NB4 (cell line): Measurements from ENCODE around the gene DTNB.

Source experiments
- DNase-seq: peaks from one replicate; pipeline ENCODE4 v3.0.0; 2010; ENCODE audit warnings: low read depth
- H3K4me3 ChIP-seq: one replicate; pipeline ENCODE4 v1.5.1; 2011; ENCODE audit warnings: mild to moderate bottlenecking, low read depth, low read length, moderate library complexity
- MYC ChIP-seq: IDR thresholded peaks from 2 replicates; pipeline ENCODE4 v1.6.1; 2011; ENCODE audit warnings: low read depth, low read length
- POLR2A ChIP-seq: IDR thresholded peaks from 2 replicates; pipeline ENCODE4 v1.6.1; 2011; ENCODE audit warnings: mild to moderate bottlenecking; ENCODE audit not compliant: insufficient read length; ENCODE audit errors: extremely low read depth
- TF ChIP-seq, protein P1 (sequence below): IDR thresholded peaks from 2 replicates; pipeline ENCODE4 v1.6.1; 2011; ENCODE audit warnings: low read depth, low read length
- TF ChIP-seq, protein P2 (sequence below): IDR thresholded peaks from one replicate; pipeline ENCODE4 v1.5.1; 2012; ENCODE audit warnings: low read depth, low read length

DTNB gene

GRCh38 chr2:25374827-25375226 is 298.6 kb downstream of the DTNB start:
- TF ChIP-seq, protein P1, sequence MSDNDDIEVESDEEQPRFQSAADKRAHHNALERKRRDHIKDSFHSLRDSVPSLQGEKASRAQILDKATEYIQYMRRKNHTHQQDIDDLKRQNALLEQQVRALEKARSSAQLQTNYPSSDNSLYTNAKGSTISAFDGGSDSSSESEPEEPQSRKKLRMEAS, result no peak
- TF ChIP-seq, protein P2, sequence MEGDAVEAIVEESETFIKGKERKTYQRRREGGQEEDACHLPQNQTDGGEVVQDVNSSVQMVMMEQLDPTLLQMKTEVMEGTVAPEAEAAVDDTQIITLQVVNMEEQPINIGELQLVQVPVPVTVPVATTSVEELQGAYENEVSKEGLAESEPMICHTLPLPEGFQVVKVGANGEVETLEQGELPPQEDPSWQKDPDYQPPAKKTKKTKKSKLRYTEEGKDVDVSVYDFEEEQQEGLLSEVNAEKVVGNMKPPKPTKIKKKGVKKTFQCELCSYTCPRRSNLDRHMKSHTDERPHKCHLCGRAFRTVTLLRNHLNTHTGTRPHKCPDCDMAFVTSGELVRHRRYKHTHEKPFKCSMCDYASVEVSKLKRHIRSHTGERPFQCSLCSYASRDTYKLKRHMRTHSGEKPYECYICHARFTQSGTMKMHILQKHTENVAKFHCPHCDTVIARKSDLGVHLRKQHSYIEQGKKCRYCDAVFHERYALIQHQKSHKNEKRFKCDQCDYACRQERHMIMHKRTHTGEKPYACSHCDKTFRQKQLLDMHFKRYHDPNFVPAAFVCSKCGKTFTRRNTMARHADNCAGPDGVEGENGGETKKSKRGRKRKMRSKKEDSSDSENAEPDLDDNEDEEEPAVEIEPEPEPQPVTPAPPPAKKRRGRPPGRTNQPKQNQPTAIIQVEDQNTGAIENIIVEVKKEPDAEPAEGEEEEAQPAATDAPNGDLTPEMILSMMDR, result no peak
- TF ChIP-seq MYC (no peak), POLR2A (no peak)
- DNase-seq, result no peak
- H3K4me3 ChIP-seq, result no peak overlapping the region

DNA sequence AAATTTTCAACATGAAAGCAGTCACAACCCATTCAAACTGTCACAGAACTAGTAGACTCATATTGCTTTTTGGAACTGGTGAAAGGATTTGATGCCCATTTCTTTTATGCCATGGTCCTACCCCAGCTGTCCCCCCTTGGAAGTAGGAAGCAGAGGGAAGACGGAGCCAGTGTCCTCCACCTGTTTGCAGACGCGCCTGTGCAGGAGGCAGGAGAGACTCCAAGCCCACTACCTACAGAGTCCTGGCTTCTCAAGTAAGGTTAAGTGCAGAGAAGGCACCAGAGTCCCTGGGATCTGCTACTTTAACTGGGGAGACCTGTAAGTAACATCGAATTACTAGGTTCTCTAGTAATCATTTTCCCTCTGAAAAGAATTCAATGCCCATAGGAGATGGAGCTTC is 299.0 kb downstream of the DTNB start:
- H3K4me3 ChIP-seq, result no peak overlapping the region
- no peak for DNase-seq
- TF ChIP-seq, protein P2, result no peak
- no peak for TF ChIP-seq POLR2A
- TF ChIP-seq, protein P1, result no peak
- TF ChIP-seq MYC, result no peak

- TF ChIP-seq POLR2A (no peak), MYC (no peak)
- H3K4me3 ChIP-seq, result no peak overlapping the region
- no peak for DNase-seq
These were observed 300.0 kb downstream of the DTNB start for GRCh38 chr2:25373269-25373981.

DNA sequence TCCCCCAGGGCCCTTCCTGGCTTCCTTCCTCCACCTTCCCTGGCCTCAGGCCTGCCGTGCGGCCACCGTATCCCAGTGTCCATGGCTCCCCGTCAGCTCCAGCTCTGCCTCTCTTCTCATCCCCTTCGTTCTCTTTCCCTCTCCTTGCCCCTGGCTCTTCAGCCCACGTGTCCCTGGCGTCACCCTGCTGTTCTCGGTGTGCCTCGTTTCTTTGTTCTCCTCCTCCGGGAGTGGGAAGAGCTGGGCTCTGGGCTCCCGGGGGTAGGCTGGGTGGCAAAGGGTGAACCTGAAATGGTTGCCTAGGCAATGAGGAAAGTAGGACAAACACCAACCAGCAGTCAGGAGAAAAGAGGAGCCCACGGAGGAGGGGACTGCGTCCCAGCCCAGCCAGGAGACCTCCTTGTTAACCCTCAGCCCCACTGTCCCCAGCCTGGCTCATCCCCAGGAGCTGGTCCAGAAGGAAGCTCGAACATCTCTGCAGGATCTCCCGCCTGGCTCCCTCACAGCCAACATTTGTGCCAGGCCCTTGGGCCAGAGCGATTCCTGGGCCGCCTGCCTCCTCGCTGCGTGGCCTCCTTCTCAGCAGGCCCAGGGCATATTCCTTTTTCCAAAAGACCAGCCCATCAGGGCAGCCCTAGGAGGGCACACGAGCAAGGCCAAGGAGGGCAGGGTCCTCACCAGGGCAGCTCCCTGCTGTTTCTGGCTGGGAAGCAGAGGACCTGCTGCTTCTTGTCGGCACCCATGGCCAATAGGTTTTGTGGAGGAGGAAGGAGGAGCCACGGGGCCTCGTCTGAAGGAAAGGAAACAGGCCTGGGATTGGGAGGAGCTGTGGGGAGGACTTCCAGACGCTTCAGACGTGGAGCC is 300.7 kb downstream of the DTNB start:
- no peak for DNase-seq
- no peak overlapping the region for H3K4me3 ChIP-seq
- no peak for TF ChIP-seq MYC
- no peak for TF ChIP-seq POLR2A
- TF ChIP-seq, protein P2, result no peak
- TF ChIP-seq, protein P1, result no peak

DNA sequence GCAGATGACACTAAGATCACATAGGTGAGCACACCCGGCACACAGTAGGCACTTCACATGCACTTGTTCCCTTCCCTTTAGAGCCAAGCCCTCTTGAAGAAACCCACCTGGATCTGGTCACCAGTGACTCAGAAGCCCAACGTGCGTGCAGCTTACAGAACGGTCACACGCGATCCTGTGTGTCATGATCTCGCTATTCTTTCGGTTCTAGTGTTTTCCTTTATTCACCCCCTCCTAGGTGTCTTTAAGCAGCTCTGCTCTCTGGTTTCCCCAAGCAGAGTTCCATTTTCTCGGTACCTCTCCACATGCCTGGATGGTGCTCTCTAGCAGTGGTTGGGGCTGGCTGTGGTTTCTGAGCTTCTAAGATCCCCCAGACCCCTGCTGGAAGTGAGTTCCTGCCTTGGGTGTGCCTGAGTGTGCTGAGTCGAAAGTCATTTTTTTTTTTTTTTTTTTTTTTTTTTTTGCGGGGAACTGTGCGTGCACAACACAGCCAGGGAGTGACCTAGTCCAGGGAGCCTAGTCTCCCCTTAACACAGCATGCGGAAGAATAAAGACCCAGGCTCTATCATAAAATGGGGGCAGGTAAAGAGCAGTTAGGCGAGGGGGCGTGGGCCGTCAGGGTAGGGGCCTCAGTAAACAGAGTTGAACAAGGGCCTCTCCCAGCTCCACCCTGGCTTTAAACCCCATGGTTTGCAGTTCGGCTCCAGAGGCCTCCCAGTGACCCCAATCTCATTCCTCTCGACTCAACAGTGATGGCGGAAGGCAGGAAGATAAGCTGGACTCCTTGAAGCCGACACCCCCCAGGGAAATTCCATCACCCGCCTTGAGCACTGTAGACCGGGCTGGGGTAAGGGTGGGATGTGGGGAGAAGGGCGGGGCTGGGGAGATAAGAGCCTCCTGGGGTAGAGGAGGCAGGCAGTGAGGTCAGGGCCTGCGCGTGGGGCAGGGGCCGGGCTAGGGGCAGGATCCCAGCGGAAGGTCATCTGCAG is 301.8 kb downstream of the DTNB start:
- TF ChIP-seq, protein P2, result no peak
- TF ChIP-seq MYC (no peak), POLR2A (no peak)
- TF ChIP-seq, protein P1, result no peak

More for the DNA sequence above, 301.8 kb downstream of the DTNB start:
- H3K4me3 ChIP-seq, result no peak overlapping the region
- no peak for DNase-seq
